ENCODE data around the gene YIPF5.

YIPF5 gene

DNA sequence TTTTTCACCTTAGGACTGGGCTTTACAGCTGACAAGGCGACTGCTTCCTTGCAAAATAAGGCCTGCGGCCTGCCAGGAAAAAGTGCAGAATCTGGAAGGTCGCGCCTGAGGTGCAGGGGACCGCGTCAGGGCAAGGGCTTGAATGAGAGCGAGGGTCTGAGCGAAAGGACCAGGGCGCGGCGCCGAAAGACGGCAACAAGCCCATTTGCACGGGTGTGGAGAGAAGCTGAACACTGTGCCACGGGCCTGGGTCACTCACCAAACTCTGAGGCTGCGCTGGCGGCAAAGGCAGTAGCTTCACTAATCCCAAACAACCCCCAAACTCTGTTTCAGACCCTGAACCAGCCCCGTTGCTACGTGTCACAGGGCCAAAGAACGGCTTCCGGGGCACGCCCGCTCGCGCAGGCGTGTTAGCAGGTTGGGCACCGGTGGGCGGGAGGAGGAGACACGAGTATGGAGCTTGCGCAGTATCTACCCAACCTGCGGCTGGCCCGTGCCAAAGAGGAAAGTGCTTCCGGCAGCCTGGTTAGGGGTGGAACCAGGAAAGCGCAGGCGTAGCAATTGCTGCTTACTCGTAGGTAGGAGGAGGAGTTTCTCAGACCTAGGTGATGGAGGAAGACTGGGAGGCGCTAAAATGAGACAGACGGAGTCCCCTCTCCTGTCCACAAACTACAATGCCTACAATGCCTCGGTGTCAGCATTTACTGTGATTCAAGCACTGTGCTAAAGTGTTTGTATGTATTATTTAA lies at the start of gene YIPF5, which contains the start of gene KCTD16:
Gene YIPF5, minus strand, starts transcription at position 384 of the 749 bp plus-strand sequence. CDS start 704 bp downstream, outside the sequence.
Gene KCTD16, plus strand, starts transcription at position 598 of the 749 bp plus-strand sequence.
- in situ Hi-C loops (cut with MboI; ENCODE audit: low sequenced_read_pairs), result no loop called here

DNA sequence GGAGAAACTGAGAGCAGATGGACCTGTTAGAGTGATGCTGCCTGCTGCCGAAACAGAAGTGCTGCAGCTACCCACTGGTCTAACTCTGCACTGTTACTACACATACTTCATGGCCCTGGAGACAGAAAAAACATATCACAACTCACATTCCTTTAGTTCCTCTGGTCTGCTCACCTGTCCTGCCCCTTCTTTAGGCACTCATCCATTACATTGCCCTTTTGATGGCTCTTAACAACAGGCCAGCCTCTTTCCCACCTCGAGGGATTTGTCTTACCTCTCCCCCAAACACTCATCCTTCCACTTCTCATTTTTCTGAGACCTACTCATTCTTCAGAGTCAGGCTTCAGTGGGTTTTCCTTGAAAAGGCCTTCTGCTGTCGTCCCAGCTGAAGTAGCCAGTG lies 49.4 kb upstream of the YIPF5 start:
- in situ Hi-C loops (cut with MboI; ENCODE audit: low sequenced_read_pairs), result no loop called here

- in situ Hi-C loops (cut with MboI; ENCODE audit: low sequenced_read_pairs), result no loop called here
Observed at GRCh38 chr5:144210655-144211054, 40.2 kb upstream of the YIPF5 start.

DNA sequence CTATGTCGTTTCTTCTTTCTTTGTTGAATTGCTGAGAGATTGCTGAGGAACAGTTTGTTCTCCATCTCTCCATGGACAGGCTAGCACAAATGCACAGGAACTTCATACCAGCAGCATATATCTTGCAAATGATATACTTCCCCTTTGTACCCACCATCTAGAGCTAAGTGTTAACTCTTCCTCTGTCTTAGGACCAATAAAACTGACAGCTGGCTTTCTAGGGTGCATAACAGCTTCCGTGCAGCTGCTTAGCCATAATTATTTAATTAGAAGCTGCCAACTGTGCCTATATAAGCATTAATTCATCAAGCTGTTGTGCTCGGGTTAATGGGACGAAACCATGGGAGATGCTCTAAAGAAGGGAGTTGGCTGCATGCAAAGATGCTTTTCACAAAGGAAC lies 38.9 kb upstream of the YIPF5 start:
- in situ Hi-C loops (cut with MboI; ENCODE audit: low sequenced_read_pairs), result no loop called here

DNA sequence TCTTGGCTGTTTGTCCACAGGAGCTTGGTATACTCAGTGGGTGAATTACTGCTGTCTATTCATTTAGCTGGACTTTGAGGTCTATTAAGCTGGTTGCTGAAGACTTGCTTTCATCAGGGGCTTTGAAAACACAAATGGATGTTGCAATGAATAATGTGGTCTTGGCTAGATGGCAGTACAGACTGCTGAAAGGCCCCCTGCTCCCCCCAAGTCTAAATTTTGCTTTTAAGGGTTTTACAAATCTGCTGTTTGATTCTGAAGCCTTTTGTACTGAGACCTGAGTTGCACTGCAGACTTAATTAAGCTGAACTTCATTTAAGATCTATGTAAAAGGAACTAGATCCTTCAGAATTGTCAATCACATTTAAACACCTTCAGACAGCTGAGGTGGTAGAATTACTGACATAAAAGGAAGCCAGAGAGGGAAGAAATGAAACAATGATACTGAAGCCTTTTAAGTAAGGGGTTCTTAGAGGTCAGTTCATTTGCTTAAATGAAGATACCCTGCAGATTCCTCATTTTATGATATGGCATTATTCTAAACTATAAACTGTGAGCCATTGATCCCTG lies 37.5 kb upstream of the YIPF5 start:
- in situ Hi-C loops (cut with MboI; ENCODE audit: low sequenced_read_pairs), result no loop called here

GRCh38 chr5:144206141-144206540 lies 35.7 kb upstream of the YIPF5 start:
- in situ Hi-C loops (cut with MboI; ENCODE audit: low sequenced_read_pairs), result no loop called here

GRCh38 chr5:144205141-144205551 lies 34.7 kb upstream of the YIPF5 start:
- in situ Hi-C loops (cut with MboI; ENCODE audit: low sequenced_read_pairs), result no loop called here

GRCh38 chr5:144203750-144204596 lies 33.5 kb upstream of the YIPF5 start:
- in situ Hi-C loops (cut with MboI; ENCODE audit: low sequenced_read_pairs), result no loop called here

GRCh38 chr5:144202726-144203125 lies 32.3 kb upstream of the YIPF5 start:
- in situ Hi-C loops (cut with MboI; ENCODE audit: low sequenced_read_pairs), result no loop called here

DNA sequence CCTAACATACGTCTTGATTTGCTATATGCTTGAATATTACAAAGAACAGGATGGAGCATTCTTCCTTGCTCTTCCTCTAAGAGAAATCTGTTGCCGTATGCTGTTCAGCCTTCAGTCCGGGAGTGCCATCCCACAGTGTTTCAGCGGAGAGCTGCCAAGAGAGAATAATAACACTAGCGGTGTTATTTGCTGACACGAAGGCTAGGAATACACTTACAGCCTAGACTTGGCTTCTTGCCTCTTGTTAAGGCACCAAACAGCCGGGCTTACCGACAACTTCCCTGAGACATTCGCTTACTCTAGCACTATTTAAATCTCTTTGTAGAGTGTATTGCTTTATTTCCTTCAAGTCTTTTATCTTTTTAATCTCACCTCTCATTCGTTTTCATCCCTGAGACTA lies 31.6 kb upstream of the YIPF5 start:
- in situ Hi-C loops (cut with MboI; ENCODE audit: low sequenced_read_pairs), result no loop called here

DNA sequence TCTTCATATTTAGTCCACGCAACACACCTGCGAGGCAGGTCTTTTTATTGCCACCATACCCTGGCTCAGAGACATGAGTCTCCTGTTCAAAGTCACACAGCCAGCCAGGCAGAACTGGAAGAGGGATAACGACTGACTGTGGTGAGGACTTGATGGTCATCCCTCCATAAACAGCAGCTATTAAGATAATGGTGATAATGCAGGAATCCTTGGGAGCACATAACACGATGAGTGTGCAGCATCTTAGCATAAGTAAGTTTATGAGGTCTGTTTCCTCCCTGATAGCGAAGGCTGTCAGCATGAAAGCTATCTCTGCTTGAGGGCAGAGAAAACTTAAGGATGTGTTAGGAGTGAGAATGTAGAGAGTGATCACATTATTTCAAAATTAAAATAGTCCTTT lies 31.1 kb upstream of the YIPF5 start:
- in situ Hi-C loops (cut with MboI; ENCODE audit: low sequenced_read_pairs), result no loop called here

DNA sequence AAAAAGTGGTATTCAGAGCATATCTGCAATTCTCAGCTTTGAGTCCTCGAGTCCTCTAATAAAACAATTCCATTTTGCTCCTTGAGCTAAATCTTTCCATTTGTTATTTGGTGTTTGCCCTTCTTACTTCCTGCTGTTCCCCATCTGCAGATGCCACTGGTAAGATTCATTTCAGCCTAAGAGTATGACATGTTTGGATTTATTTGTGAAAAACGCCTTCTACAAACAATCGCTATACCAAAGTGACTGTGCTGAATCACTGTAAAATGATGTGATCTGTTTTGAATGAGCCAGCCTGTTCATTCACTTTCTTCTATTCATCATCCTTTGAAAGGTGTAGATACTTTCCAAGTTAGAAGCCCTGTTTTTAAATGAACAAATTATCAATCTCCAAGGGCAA lies 27.9 kb upstream of the YIPF5 start:
- in situ Hi-C loops (cut with MboI; ENCODE audit: low sequenced_read_pairs), result no loop called here

DNA sequence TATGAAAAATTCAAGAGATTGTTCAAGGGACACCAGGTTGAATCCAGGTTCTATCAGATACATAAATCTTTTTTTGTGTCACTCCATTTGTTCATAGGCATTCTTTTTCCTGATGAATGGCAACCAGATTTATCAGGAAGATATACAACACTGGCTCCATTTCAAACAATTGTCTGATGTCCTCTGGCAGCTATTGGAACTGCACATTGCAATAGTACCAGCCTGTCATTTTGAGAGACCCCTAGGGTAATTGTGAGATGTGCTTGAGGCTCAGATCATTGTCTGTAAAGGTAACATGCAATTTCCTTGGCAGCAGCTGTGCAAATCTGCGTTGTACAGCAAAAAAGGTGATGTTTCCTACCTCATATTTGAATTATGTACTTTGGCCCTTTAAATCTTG lies 26.2 kb upstream of the YIPF5 start:
- in situ Hi-C loops (cut with MboI; ENCODE audit: low sequenced_read_pairs), result no loop called here

- in situ Hi-C loops (cut with MboI; ENCODE audit: low sequenced_read_pairs), result no loop called here
Observed at GRCh38 chr5:144195448-144195847, 25.0 kb upstream of the YIPF5 start.

- in situ Hi-C loops (cut with MboI; ENCODE audit: low sequenced_read_pairs), result no loop called here
Observed at GRCh38 chr5:144194144-144194543, 23.7 kb upstream of the YIPF5 start.

GRCh38 chr5:144192661-144193060 lies 22.2 kb upstream of the YIPF5 start:
- in situ Hi-C loops (cut with MboI; ENCODE audit: low sequenced_read_pairs), result no loop called here

DNA sequence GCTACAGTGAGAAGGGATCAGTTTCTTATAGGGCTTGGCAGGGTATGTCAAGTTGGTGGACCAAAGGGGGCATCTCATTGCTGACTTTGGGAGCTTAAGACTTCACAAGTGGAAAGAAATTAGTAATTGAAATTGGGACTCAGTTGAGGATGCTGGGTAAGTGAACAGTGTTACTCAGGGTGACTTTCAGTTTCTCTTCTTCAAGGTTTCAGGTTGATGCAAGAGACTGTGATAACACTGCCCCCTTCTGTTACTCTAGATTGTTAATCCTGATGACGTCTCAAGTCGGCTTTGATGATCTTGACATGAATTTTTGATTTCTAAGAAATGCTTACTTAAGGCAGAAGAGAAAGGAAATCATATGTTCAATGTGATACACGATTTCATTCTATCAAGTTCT lies 21.5 kb upstream of the YIPF5 start:
- in situ Hi-C loops (cut with MboI; ENCODE audit: low sequenced_read_pairs), result no loop called here

DNA sequence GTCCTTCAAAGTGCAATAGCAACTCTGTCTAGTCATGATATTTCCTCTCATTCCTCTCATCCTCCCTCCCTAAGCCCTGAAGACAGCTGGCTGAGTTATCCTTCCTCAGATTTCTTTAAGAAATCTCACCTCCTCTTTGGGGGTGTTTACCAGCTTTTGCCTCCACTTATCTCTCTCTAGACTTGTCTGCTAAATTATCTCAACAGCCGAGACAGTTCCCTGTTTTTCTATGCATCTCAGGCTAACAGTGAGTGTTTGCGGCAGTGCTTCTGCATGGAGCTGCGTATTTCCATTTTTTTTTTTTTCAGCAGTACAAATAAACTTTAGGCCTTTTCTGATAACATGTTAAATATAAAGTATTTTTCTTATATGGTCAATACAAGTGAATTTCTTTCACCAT lies 21.1 kb upstream of the YIPF5 start:
- in situ Hi-C loops (cut with MboI; ENCODE audit: low sequenced_read_pairs), result no loop called here

- in situ Hi-C loops (cut with MboI; ENCODE audit: low sequenced_read_pairs), result no loop called here
Observed at GRCh38 chr5:144189800-144190429, 19.5 kb upstream of the YIPF5 start.

DNA sequence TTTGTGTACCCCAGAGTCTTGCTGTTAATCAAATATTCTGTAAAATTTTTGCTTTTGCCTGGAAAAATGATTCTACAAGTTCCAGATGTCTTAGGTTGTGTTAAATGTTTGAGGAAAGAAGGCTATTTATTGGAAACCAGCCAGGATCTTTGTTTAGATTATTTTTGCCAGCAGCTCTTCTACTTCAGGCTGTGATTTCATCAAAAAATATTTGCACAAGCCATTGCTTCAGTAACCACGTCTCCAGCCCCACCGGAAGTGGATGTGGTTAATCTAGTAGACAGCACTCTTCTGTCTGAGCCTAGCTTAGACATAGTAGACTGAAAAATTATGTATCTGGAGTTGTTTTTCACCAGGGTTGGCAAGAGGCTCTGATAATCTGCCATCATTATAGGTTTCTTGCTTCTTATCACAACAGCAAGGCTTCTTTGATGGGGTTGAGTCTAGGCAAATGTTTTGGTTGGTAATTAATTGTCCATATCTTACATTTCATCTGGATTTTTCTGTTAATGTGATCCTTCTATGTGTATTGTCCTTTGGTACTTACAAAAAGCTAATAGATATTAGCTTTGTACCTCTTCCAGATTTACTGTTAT lies 17.3 kb upstream of the YIPF5 start:
- in situ Hi-C loops (cut with MboI; ENCODE audit: low sequenced_read_pairs), result no loop called here
